Activated CD8-positive, alpha-beta memory T cell treated with anti-CD3 and anti-CD28 coated beads, Interleukin-2, amount 50 U/mL, for 1 hour (primary cell): ENCODE measurements around the gene TOP2A.

Source experiments
- DNase-seq: peaks from one replicate; pipeline ENCODE4 v3.0.0-alpha.2; 2020; ENCODE audit errors: extremely low read depth

The TOP2A gene

GRCh38 chr17:40345994-40346764 lies 71.5 kb downstream of the TOP2A start:
- DNase-seq: no peak

- no peak for DNase-seq
Observed at GRCh38 chr17:40345161-40345993, 72.3 kb downstream of the TOP2A start.

- DNase-seq: no peak
Observed at GRCh38 chr17:40344421-40345160, 73.1 kb downstream of the TOP2A start.

GRCh38 chr17:40343219-40344119 lies 74.2 kb downstream of the TOP2A start:
- DNase-seq: no peak

GRCh38 chr17:40342504-40343218 lies 75.0 kb downstream of the TOP2A start:
- DNase-seq: no peak

GRCh38 chr17:40341808-40342503 lies 75.7 kb downstream of the TOP2A start:
- DNase-seq: no peak

GRCh38 chr17:40340880-40341807 lies 76.6 kb downstream of the TOP2A start:
- peak; percentile 80 for DNase-seq

GRCh38 chr17:40340327-40340726 lies 77.4 kb downstream of the TOP2A start:
- no peak for DNase-seq

GRCh38 chr17:40338941-40339649 lies 78.6 kb downstream of the TOP2A start:
- DNase-seq: no peak
